ENCODE data around the gene METRN.

The METRN gene

GRCh38 chr16:722835-723633, 8.1 kb downstream of the METRN start:
- Histone ChIP-seq H3K4me1 (ENCODE audit: control insufficient read depth, insufficient read depth, low read length) (peaks cover 16% of the 10 kb centered on the region), H3K27me3 (replicated peaks; ENCODE audit: control insufficient read depth, insufficient read depth, low read length) (no peaks in the 10 kb centered on the region), H3K9me3 (ENCODE audit: control insufficient read depth, low read length) (no peaks in the 10 kb centered on the region), H3K4me3 (ENCODE audit: low read length) (no peak overlapping the region), H3K36me3 (ENCODE audit: control insufficient read depth, insufficient read depth, low read length, severe bottlenecking) (no peaks in the 10 kb centered on the region), H3K9ac (ENCODE audit: low read length) (no peak overlapping the region)
- no peak for DNase-seq (ENCODE audit: low read depth)

DNA sequence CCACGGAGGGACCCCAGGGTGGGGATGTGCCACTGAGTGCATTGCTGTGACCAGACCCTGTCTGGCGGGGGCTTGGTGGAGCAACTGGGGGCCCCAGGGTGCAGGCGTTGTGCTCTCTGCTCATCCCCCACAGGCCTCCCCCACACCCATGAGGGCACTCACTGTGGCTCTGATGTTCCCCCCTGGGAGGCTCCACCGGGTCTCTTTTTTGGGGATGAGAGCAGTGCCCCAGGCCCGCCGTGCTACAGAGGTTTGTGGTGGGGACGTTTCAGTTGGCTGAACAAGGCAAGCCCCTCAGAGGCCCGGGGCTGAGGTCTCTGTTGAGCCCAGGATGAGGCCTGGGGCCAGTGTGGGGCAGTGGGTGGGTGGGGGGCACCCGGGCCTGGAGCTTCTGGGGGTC, 8.8 kb downstream of the METRN start:
- Histone ChIP-seq H3K9ac (ENCODE audit: low read length) (no peak overlapping the region), H3K9me3 (ENCODE audit: control insufficient read depth, low read length) (no peaks in the 10 kb centered on the region), H3K4me1 (ENCODE audit: control insufficient read depth, insufficient read depth, low read length) (peaks cover 18% of the 10 kb centered on the region), H3K4me3 (ENCODE audit: low read length) (no peak overlapping the region), H3K36me3 (ENCODE audit: control insufficient read depth, insufficient read depth, low read length, severe bottlenecking) (no peaks in the 10 kb centered on the region), H3K27me3 (replicated peaks; ENCODE audit: control insufficient read depth, insufficient read depth, low read length) (no peaks in the 10 kb centered on the region)
- no peak for DNase-seq (ENCODE audit: low read depth)

GRCh38 chr16:724188-725040, 9.5 kb downstream of the METRN start:
- Histone ChIP-seq H3K9me3 (ENCODE audit: control insufficient read depth, low read length) (no peaks in the 10 kb centered on the region), H3K9ac (ENCODE audit: low read length) (no peak overlapping the region), H3K4me1 (ENCODE audit: control insufficient read depth, insufficient read depth, low read length) (peaks cover 18% of the 10 kb centered on the region), H3K27me3 (replicated peaks; ENCODE audit: control insufficient read depth, insufficient read depth, low read length) (no peaks in the 10 kb centered on the region), H3K36me3 (ENCODE audit: control insufficient read depth, insufficient read depth, low read length, severe bottlenecking) (no peaks in the 10 kb centered on the region), H3K4me3 (ENCODE audit: low read length) (no peak overlapping the region)
- DNase-seq (ENCODE audit: low read depth) = no peak

DNA sequence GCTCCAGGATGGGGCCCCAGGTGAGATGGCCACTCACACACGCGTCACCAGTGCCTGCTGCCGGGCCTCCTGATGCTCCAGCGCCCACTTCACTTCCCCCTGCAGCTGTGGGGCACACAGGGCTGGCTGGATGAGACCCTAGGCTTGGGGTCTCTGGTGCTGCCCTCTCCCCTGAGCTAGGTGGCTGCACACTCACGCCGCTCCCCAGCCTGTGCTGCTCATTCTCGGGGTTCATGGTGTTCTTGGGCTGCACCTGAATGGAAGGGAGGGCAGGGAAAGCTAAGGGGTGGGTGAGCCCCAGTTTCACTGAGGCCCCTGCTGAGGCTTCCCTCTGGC, 10.1 kb downstream of the METRN start:
- no peaks in the 10 kb centered on the region for H3K27me3 ChIP-seq (replicated peaks; ENCODE audit: control insufficient read depth, insufficient read depth, low read length)
- no peaks in the 10 kb centered on the region for H3K9me3 ChIP-seq (ENCODE audit: control insufficient read depth, low read length)
- H3K4me1 ChIP-seq (ENCODE audit: control insufficient read depth, insufficient read depth, low read length) = peaks cover 15% of the 10 kb centered on the region
- no peak overlapping the region for H3K4me3 ChIP-seq (ENCODE audit: low read length)
- no peak for DNase-seq (ENCODE audit: low read depth)
- no peak overlapping the region for H3K9ac ChIP-seq (ENCODE audit: low read length)
- H3K36me3 ChIP-seq (ENCODE audit: control insufficient read depth, insufficient read depth, low read length, severe bottlenecking) = no peaks in the 10 kb centered on the region

GRCh38 chr16:725463-726187, 10.7 kb downstream of the METRN start:
- H3K36me3 ChIP-seq (ENCODE audit: control insufficient read depth, insufficient read depth, low read length, severe bottlenecking) = no peaks in the 10 kb centered on the region
- H3K9ac ChIP-seq (ENCODE audit: low read length) = no peak overlapping the region
- H3K27me3 ChIP-seq (replicated peaks; ENCODE audit: control insufficient read depth, insufficient read depth, low read length) = no peaks in the 10 kb centered on the region
- H3K4me3 ChIP-seq (ENCODE audit: low read length) = no peak overlapping the region
- no peaks in the 10 kb centered on the region for H3K9me3 ChIP-seq (ENCODE audit: control insufficient read depth, low read length)
- no peak for DNase-seq (ENCODE audit: low read depth)
- peaks cover 10% of the 10 kb centered on the region for H3K4me1 ChIP-seq (ENCODE audit: control insufficient read depth, insufficient read depth, low read length)

- DNase-seq (ENCODE audit: low read depth) = no peak
- Histone ChIP-seq H3K9ac (ENCODE audit: low read length) (no peak overlapping the region), H3K4me3 (ENCODE audit: low read length) (no peak overlapping the region), H3K36me3 (ENCODE audit: control insufficient read depth, insufficient read depth, low read length, severe bottlenecking) (no peaks in the 10 kb centered on the region), H3K9me3 (ENCODE audit: control insufficient read depth, low read length) (no peaks in the 10 kb centered on the region), H3K4me1 (ENCODE audit: control insufficient read depth, insufficient read depth, low read length) (peaks cover 10% of the 10 kb centered on the region), H3K27me3 (replicated peaks; ENCODE audit: control insufficient read depth, insufficient read depth, low read length) (no peaks in the 10 kb centered on the region)
Measured at GRCh38 chr16:726188-726437, 11.2 kb downstream of the METRN start.

- Histone ChIP-seq H3K9ac (ENCODE audit: low read length) (peak within 1 kb of the TSS; percentile 86), H3K27me3 (replicated peaks; ENCODE audit: control insufficient read depth, insufficient read depth, low read length) (no peaks in the 10 kb centered on the region), H3K36me3 (ENCODE audit: control insufficient read depth, insufficient read depth, low read length, severe bottlenecking) (no peaks in the 10 kb centered on the region), H3K4me1 (ENCODE audit: control insufficient read depth, insufficient read depth, low read length) (peaks cover 8% of the 10 kb centered on the region), H3K9me3 (ENCODE audit: control insufficient read depth, low read length) (no peaks in the 10 kb centered on the region), H3K4me3 (ENCODE audit: low read length) (peak within 1 kb of the TSS; percentile 79)
- peak; percentile 79 for DNase-seq (ENCODE audit: low read depth)
Measured at GRCh38 chr16:726438-727290, 11.7 kb downstream of the METRN start, which contains the start of the genes CCDC78 and HAGHL. Gene CCDC78, minus strand, starts transcription at chr16:726443. Its CDS starts 76 bp downstream, at chr16:726367. Gene HAGHL, plus strand, starts transcription at chr16:727106. Its CDS starts 404 bp downstream, at chr16:727510.

DNA sequence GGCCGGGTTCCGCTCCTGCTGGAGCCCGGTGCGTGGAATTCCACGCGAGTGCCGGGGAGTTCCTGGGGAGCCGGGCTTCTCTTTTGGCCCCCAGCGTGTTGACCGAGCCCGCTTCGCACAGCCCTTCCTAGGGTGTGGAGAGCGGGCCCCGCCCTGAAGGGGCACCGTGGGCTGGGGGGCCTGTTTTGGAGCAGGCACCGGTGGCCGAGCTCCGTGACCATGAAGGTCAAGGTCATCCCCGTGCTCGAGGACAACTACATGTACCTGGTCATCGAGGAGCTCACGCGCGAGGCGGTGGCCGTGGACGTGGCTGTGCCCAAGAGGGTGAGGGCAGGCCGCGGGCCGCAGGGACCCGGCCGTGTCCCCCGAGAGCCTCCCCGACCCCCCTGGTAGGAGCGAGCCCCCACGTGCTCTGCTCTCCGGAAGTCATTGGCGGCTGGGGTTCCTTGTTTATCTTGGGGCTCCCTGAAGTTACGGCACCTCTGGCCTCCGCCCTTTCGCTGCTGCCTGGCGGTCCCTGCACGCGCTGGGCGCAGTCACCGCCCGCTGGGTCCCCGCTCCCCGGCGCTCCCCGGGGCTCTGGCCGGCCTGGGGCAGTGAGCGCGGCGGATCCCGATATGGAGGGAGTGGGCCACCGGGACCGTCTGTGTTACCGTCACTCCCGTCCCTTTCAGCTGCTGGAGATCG, 12.5 kb downstream of the METRN start:
- Histone ChIP-seq H3K4me3 (ENCODE audit: low read length) (peak overlapping the region; percentile 79), H3K4me1 (ENCODE audit: control insufficient read depth, insufficient read depth, low read length) (peaks cover 6% of the 10 kb centered on the region), H3K9me3 (ENCODE audit: control insufficient read depth, low read length) (no peaks in the 10 kb centered on the region), H3K9ac (ENCODE audit: low read length) (peak overlapping the region; percentile 86), H3K36me3 (ENCODE audit: control insufficient read depth, insufficient read depth, low read length, severe bottlenecking) (no peaks in the 10 kb centered on the region), H3K27me3 (replicated peaks; ENCODE audit: control insufficient read depth, insufficient read depth, low read length) (no peaks in the 10 kb centered on the region)
- DNase-seq (ENCODE audit: low read depth) = peak; percentile 44

DNA sequence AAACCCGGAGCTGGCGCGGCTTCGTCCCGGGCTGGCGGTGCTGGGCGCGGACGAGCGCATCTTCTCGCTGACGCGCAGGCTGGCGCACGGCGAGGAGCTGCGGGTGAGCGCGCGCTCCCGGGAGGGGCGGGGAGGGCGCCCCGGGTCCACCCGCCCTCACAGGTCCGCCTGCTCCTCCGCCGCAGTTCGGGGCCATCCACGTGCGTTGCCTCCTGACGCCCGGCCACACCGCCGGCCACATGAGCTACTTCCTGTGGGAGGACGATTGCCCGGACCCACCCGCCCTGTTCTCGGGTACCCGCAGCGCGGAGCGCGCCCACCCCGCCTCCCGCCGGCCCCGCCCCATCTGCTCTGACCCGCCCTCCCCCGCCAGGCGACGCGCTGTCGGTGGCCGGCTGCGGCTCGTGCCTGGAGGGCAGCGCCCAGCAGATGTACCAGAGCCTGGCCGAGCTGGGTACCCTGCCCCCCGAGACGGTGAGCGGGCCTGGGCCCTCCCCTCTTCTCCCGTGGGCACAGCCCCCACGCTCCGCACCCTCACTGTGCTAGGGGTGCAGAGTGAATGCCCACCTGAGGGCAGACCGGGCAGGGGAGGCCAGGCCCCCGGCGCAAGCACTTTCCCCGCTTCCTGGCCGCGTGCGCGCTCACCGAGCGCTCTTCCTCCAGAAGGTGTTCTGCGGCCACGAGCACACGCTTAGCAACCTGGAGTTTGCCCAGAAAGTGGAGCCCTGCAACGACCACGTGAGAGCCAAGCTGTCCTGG, 13.4 kb downstream of the METRN start:
- H3K36me3 ChIP-seq (ENCODE audit: control insufficient read depth, insufficient read depth, low read length, severe bottlenecking) = peaks cover 6% of the 10 kb centered on the region
- H3K4me1 ChIP-seq (ENCODE audit: control insufficient read depth, insufficient read depth, low read length) = peaks cover 6% of the 10 kb centered on the region
- H3K9ac ChIP-seq (ENCODE audit: low read length) = peak overlapping the region; percentile 68
- peak overlapping the region; percentile 68 for H3K4me3 ChIP-seq (ENCODE audit: low read length)
- no peaks in the 10 kb centered on the region for H3K27me3 ChIP-seq (replicated peaks; ENCODE audit: control insufficient read depth, insufficient read depth, low read length)
- H3K9me3 ChIP-seq (ENCODE audit: control insufficient read depth, low read length) = no peaks in the 10 kb centered on the region
- DNase-seq (ENCODE audit: low read depth) = peak; percentile 79
